ENCODE measurements around the gene PCDHGA1.

Gene PCDHGA1

DNA sequence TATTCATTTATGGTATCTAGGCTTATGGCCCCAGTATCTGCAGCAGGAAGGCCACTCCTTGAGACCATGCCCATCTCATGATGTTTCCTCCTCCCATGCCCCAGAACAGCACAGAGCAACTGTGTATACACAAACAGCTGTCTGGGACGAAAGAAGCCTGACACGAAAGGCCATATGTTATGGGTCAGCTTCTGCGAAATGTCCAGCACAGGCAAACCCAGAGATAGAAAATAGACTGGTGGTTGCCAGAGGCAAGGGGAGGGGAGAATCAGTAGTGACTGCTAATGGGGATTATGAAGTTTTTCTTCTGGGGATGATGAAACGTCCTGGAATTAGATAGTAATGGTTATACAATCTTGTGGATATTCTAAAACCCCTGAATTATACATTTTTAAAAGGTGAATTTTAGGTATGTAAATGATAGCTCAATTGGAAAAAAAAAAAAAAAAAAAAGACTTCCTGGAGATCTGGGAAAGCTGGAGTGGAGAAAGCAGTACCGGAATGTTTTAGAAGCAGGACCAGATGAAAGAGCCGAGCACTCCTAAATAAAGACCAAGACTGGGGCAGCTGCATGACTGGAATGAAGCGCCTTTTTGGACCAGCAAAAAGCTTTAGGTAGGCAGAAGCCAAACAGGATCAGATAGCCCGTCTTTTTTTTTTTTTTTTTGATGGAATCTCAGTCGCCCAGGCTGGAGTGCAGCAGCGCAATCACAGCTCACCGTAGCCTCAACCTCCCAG is 187.7 kb downstream of the PCDHGA1 start:
- Histone ChIP-seq H3K36me3 (ENCODE audit: insufficient read depth, insufficient read length, low read length) (peaks cover 68% of the 10 kb centered on the region), H3K27me3 (ENCODE audit: insufficient read depth, insufficient read length) (no peaks in the 10 kb centered on the region), H3K4me3 (ENCODE audit: insufficient read length, low read depth) (no peak overlapping the region), H3K9ac (ENCODE audit: insufficient read length, low read depth) (no peak overlapping the region), H3K4me1 (ENCODE audit: insufficient read depth, insufficient read length) (peaks cover 9% of the 10 kb centered on the region), H3K9me3 (ENCODE audit: insufficient read depth, low read length) (no peaks in the 10 kb centered on the region)
- no peak for TF ChIP-seq YY1 (IDR thresholded peaks at IDR 0.05; ENCODE audit: insufficient read depth, insufficient read length)
- no peak for TF ChIP-seq ZNF274 (IDR thresholded peaks at IDR 0.05; ENCODE audit: low read depth, low read length)
- TF ChIP-seq SUZ12 (IDR thresholded peaks at IDR 0.05; ENCODE audit: extremely low read depth, insufficient read depth, insufficient read length): no peak
- no peak for DNase-seq (ENCODE audit: low read depth, low spot score)

GRCh38 chr5:141518618-141519015 is 188.3 kb downstream of the PCDHGA1 start:
- no peaks in the 10 kb centered on the region for H3K9me3 ChIP-seq (ENCODE audit: insufficient read depth, low read length)
- H3K36me3 ChIP-seq (ENCODE audit: insufficient read depth, insufficient read length, low read length): peaks cover 74% of the 10 kb centered on the region
- DNase-seq (ENCODE audit: low read depth, low spot score): no peak

GRCh38 chr5:141519605-141520565 is 189.6 kb downstream of the PCDHGA1 start:
- Histone ChIP-seq H3K36me3 (ENCODE audit: insufficient read depth, insufficient read length, low read length) (peaks cover 85% of the 10 kb centered on the region), H3K4me3 (ENCODE audit: insufficient read length, low read depth) (no peak overlapping the region), H3K9me3 (ENCODE audit: insufficient read depth, low read length) (no peaks in the 10 kb centered on the region), H3K4me1 (ENCODE audit: insufficient read depth, insufficient read length) (peaks cover 3% of the 10 kb centered on the region), H3K27me3 (ENCODE audit: insufficient read depth, insufficient read length) (no peaks in the 10 kb centered on the region), H3K9ac (ENCODE audit: insufficient read length, low read depth) (no peak overlapping the region)
- DNase-seq (ENCODE audit: low read depth, low spot score): no peak
- no peak for TF ChIP-seq SUZ12 (IDR thresholded peaks at IDR 0.05; ENCODE audit: extremely low read depth, insufficient read depth, insufficient read length)
- no peak for TF ChIP-seq ZNF274 (IDR thresholded peaks at IDR 0.05; ENCODE audit: low read depth, low read length)
- no peak for TF ChIP-seq YY1 (IDR thresholded peaks at IDR 0.05; ENCODE audit: insufficient read depth, insufficient read length)

More at GRCh38 chr5:141518618-141519015, 188.3 kb downstream of the PCDHGA1 start:
- TF ChIP-seq YY1 (IDR thresholded peaks at IDR 0.05; ENCODE audit: insufficient read depth, insufficient read length) (no peak), SUZ12 (IDR thresholded peaks at IDR 0.05; ENCODE audit: extremely low read depth, insufficient read depth, insufficient read length) (no peak), ZNF274 (IDR thresholded peaks at IDR 0.05; ENCODE audit: low read depth, low read length) (no peak)
- H3K4me3 ChIP-seq (ENCODE audit: insufficient read length, low read depth): no peak overlapping the region
- peaks cover 9% of the 10 kb centered on the region for H3K4me1 ChIP-seq (ENCODE audit: insufficient read depth, insufficient read length)
- no peaks in the 10 kb centered on the region for H3K27me3 ChIP-seq (ENCODE audit: insufficient read depth, insufficient read length)
- no peak overlapping the region for H3K9ac ChIP-seq (ENCODE audit: insufficient read length, low read depth)

- no peak for DNase-seq (ENCODE audit: low read depth, low spot score)
Observed at GRCh38 chr5:141521244-141521781, 191.0 kb downstream of the PCDHGA1 start.

GRCh38 chr5:141522301-141522700 is 192.0 kb downstream of the PCDHGA1 start:
- Histone ChIP-seq H3K4me1 (ENCODE audit: insufficient read depth, insufficient read length) (peaks cover 3% of the 10 kb centered on the region), H3K36me3 (ENCODE audit: insufficient read depth, insufficient read length, low read length) (peaks cover 84% of the 10 kb centered on the region), H3K9me3 (ENCODE audit: insufficient read depth, low read length) (no peaks in the 10 kb centered on the region), H3K4me3 (ENCODE audit: insufficient read length, low read depth) (no peak overlapping the region), H3K9ac (ENCODE audit: insufficient read length, low read depth) (no peak overlapping the region), H3K27me3 (ENCODE audit: insufficient read depth, insufficient read length) (no peaks in the 10 kb centered on the region)
- DNase-seq (ENCODE audit: low read depth, low spot score): no peak
- TF ChIP-seq YY1 (IDR thresholded peaks at IDR 0.05; ENCODE audit: insufficient read depth, insufficient read length): no peak

More at GRCh38 chr5:141521244-141521781, 191.0 kb downstream of the PCDHGA1 start:
- Histone ChIP-seq H3K4me3 (ENCODE audit: insufficient read length, low read depth) (no peak overlapping the region), H3K4me1 (ENCODE audit: insufficient read depth, insufficient read length) (peaks cover 3% of the 10 kb centered on the region), H3K36me3 (ENCODE audit: insufficient read depth, insufficient read length, low read length) (peaks cover 88% of the 10 kb centered on the region), H3K9me3 (ENCODE audit: insufficient read depth, low read length) (no peaks in the 10 kb centered on the region), H3K27me3 (ENCODE audit: insufficient read depth, insufficient read length) (no peaks in the 10 kb centered on the region), H3K9ac (ENCODE audit: insufficient read length, low read depth) (no peak overlapping the region)
- no peak for TF ChIP-seq YY1 (IDR thresholded peaks at IDR 0.05; ENCODE audit: insufficient read depth, insufficient read length)
- no peak for TF ChIP-seq SUZ12 (IDR thresholded peaks at IDR 0.05; ENCODE audit: extremely low read depth, insufficient read depth, insufficient read length)
- no peak for TF ChIP-seq ZNF274 (IDR thresholded peaks at IDR 0.05; ENCODE audit: low read depth, low read length)

- no peak for DNase-seq (ENCODE audit: low read depth, low spot score)
- peaks cover 3% of the 10 kb centered on the region for H3K4me1 ChIP-seq (ENCODE audit: insufficient read depth, insufficient read length)
- H3K9ac ChIP-seq (ENCODE audit: insufficient read length, low read depth): no peak overlapping the region
- TF ChIP-seq YY1 (IDR thresholded peaks at IDR 0.05; ENCODE audit: insufficient read depth, insufficient read length): no peak
- peaks cover 83% of the 10 kb centered on the region for H3K36me3 ChIP-seq (ENCODE audit: insufficient read depth, insufficient read length, low read length)
- H3K9me3 ChIP-seq (ENCODE audit: insufficient read depth, low read length): no peaks in the 10 kb centered on the region
- H3K4me3 ChIP-seq (ENCODE audit: insufficient read length, low read depth): no peak overlapping the region
- H3K27me3 ChIP-seq (ENCODE audit: insufficient read depth, insufficient read length): no peaks in the 10 kb centered on the region
Observed at GRCh38 chr5:141523991-141524390, 193.7 kb downstream of the PCDHGA1 start.
